HG02588 (cell line): ENCODE measurements around the gene SGCA.

Experiments
- ATAC-seq: cut with Tn5 transposase; IDR thresholded peaks from one replicate; pipeline ENCODE4 v1.9.1; 2021; ENCODE audit warnings: mild to moderate bottlenecking, moderate library complexity; ENCODE audit not compliant: unreplicated experiment

SGCA gene

GRCh38 chr17:50165066-50165465, 739 bp upstream of the SGCA start:
- no peak for ATAC-seq

GRCh38 chr17:50165466-50165865, 339 bp upstream of the SGCA start:
- no peak for ATAC-seq

GRCh38 chr17:50166518-50167181, 845 bp downstream of the SGCA start:
- ATAC-seq, result no peak

- no peak for ATAC-seq
These were observed 1.6 kb downstream of the SGCA start for GRCh38 chr17:50167371-50167770.

- no peak for ATAC-seq
These were observed 2.5 kb downstream of the SGCA start for GRCh38 chr17:50168319-50168718.

GRCh38 chr17:50169121-50169764, 3.4 kb downstream of the SGCA start:
- no peak for ATAC-seq

- ATAC-seq, result no peak
These were observed 4.2 kb downstream of the SGCA start for GRCh38 chr17:50169881-50170459.

- ATAC-seq, result peak; percentile 66
These were observed 5.0 kb downstream of the SGCA start for GRCh38 chr17:50170662-50171370.

GRCh38 chr17:50171371-50172071, 5.7 kb downstream of the SGCA start:
- ATAC-seq, result no peak

- ATAC-seq, result no peak
These were observed 6.3 kb downstream of the SGCA start for GRCh38 chr17:50172130-50172529.

- ATAC-seq, result no peak
These were observed 7.1 kb downstream of the SGCA start for GRCh38 chr17:50172936-50173334.

- no peak for ATAC-seq
These were observed 7.6 kb downstream of the SGCA start for GRCh38 chr17:50173335-50173941.

- ATAC-seq, result no peak
These were observed 8.6 kb downstream of the SGCA start for GRCh38 chr17:50174444-50174843.

- no peak for ATAC-seq
These were observed 9.4 kb downstream of the SGCA start for GRCh38 chr17:50175035-50175807.

GRCh38 chr17:50176559-50177357, 11.0 kb downstream of the SGCA start:
- ATAC-seq, result no peak

GRCh38 chr17:50177476-50177875, 11.7 kb downstream of the SGCA start:
- no peak for ATAC-seq

- ATAC-seq, result no peak
These were observed 12.4 kb downstream of the SGCA start for GRCh38 chr17:50177983-50178834.

GRCh38 chr17:50180111-50180510, 14.3 kb downstream of the SGCA start:
- ATAC-seq, result no peak
